ENCODE results near the gene RGP1.

DNA sequence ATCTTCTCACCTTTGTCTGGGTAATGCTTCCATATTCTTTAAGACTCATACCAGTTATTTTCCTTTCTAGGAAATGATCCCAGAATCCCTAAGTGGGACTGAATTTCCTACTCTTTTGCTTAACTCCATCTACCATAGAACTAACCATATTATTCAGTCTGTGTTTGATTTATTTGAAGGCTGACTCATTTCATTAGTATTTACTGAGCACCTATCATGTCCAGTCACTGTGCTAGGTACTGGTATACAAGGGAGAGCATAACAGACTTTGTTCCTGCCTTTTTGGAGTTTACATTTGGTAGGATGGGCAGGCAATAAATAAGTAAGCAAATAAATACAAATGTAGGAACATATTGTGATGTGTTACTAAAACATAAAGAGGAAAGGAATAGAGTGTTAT lies 46.6 kb downstream of the RGP1 start:
- TF ChIP-seq ZNF324 (tag by site-specific recombination; IDR thresholded peaks at IDR 0.05) (no peak), REPIN1 (tag by site-specific recombination; IDR thresholded peaks at IDR 0.05; ENCODE audit: low read depth) (no peak), ZNF830 (tag by site-specific recombination; IDR thresholded peaks at IDR 0.05; ENCODE audit: low read depth) (no peak), YY1 (tag by site-specific recombination; IDR thresholded peaks at IDR 0.05) (no peak), ZNF362 (tag by site-specific recombination; IDR thresholded peaks at IDR 0.05) (no peak), ZIC2 (tag by site-specific recombination; IDR thresholded peaks at IDR 0.05) (no peak), ZBTB8A (tag by site-specific recombination; IDR thresholded peaks at IDR 0.05) (no peak), ZNF580 (tag by site-specific recombination; IDR thresholded peaks at IDR 0.05) (no peak), ZXDB (tag by site-specific recombination; IDR thresholded peaks at IDR 0.05) (no peak)
- TF ChIP-seq, protein P1, sequence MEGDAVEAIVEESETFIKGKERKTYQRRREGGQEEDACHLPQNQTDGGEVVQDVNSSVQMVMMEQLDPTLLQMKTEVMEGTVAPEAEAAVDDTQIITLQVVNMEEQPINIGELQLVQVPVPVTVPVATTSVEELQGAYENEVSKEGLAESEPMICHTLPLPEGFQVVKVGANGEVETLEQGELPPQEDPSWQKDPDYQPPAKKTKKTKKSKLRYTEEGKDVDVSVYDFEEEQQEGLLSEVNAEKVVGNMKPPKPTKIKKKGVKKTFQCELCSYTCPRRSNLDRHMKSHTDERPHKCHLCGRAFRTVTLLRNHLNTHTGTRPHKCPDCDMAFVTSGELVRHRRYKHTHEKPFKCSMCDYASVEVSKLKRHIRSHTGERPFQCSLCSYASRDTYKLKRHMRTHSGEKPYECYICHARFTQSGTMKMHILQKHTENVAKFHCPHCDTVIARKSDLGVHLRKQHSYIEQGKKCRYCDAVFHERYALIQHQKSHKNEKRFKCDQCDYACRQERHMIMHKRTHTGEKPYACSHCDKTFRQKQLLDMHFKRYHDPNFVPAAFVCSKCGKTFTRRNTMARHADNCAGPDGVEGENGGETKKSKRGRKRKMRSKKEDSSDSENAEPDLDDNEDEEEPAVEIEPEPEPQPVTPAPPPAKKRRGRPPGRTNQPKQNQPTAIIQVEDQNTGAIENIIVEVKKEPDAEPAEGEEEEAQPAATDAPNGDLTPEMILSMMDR (tag by site-specific recombination; IDR thresholded peaks at IDR 0.05) = no peak

Measured in HEK293 (cell line).